ENCODE data around the gene ZSWIM9.

Gene ZSWIM9

GRCh38 chr19:48190885-48191284 is 20.4 kb downstream of the ZSWIM9 start:
- no peak overlapping the region for H3K4me3 ChIP-seq (ENCODE audit: low read depth in 1 of 2, low read length in 2 of 2)
- H3K4me1 ChIP-seq (ENCODE audit: control insufficient read depth in 1 of 2, insufficient read depth in 2 of 2, low read length in 2 of 2), result no peaks in the 10 kb centered on the region
- no peak overlapping the region for H3K27ac ChIP-seq (ENCODE audit: low read depth, low read length)

GRCh38 chr19:48192750-48193149 is 22.3 kb downstream of the ZSWIM9 start:
- H3K9me3 ChIP-seq (ENCODE audit: control insufficient read depth in 1 of 2, low read length in 2 of 2), result no peaks in the 10 kb centered on the region
- no peaks in the 10 kb centered on the region for H3K27me3 ChIP-seq (ENCODE audit: control insufficient read depth in 1 of 2, insufficient read depth in 2 of 2, low read length in 2 of 2)
- H3K9ac ChIP-seq (ENCODE audit: low read depth in 1 of 2, low read length in 2 of 2), result no peak overlapping the region
- peaks cover 2 to 7% of the 10 kb centered on the region in 2 donors for H3K4me1 ChIP-seq (ENCODE audit: control insufficient read depth in 1 of 2, insufficient read depth in 2 of 2, low read length in 2 of 2)
- no peak overlapping the region for H3K27ac ChIP-seq (ENCODE audit: low read depth, low read length)
- H3K36me3 ChIP-seq (ENCODE audit: control insufficient read depth in 1 of 2, insufficient read depth in 2 of 2, low read length in 2 of 2), result peaks cover 0 to 7% of the 10 kb centered on the region in 2 donors
- no peak overlapping the region for H3K4me3 ChIP-seq (ENCODE audit: low read depth in 1 of 2, low read length in 2 of 2)

More at GRCh38 chr19:48190885-48191284, 20.4 kb downstream of the ZSWIM9 start:
- Histone ChIP-seq H3K36me3 (ENCODE audit: control insufficient read depth in 1 of 2, insufficient read depth in 2 of 2, low read length in 2 of 2) (peaks cover 0 to 7% of the 10 kb centered on the region in 2 donors), H3K9ac (ENCODE audit: low read depth in 1 of 2, low read length in 2 of 2) (no peak overlapping the region), H3K9me3 (ENCODE audit: control insufficient read depth in 1 of 2, low read length in 2 of 2) (no peaks in the 10 kb centered on the region), H3K27me3 (ENCODE audit: control insufficient read depth in 1 of 2, insufficient read depth in 2 of 2, low read length in 2 of 2) (no peaks in the 10 kb centered on the region)

- no peaks in the 10 kb centered on the region for H3K9me3 ChIP-seq (ENCODE audit: control insufficient read depth in 1 of 2, low read length in 2 of 2)
- peaks cover 0 to 4% of the 10 kb centered on the region in 2 donors for H3K36me3 ChIP-seq (ENCODE audit: control insufficient read depth in 1 of 2, insufficient read depth in 2 of 2, low read length in 2 of 2)
- H3K27ac ChIP-seq (ENCODE audit: low read depth, low read length), result no peak overlapping the region
- H3K27me3 ChIP-seq (ENCODE audit: control insufficient read depth in 1 of 2, insufficient read depth in 2 of 2, low read length in 2 of 2), result no peaks in the 10 kb centered on the region
- no peak overlapping the region for H3K4me3 ChIP-seq (ENCODE audit: low read depth in 1 of 2, low read length in 2 of 2)
- H3K4me1 ChIP-seq (ENCODE audit: control insufficient read depth in 1 of 2, insufficient read depth in 2 of 2, low read length in 2 of 2), result peaks cover 2 to 7% of the 10 kb centered on the region in 2 donors
- H3K9ac ChIP-seq (ENCODE audit: low read depth in 1 of 2, low read length in 2 of 2), result no peak overlapping the region
Observed at GRCh38 chr19:48194041-48194843, 23.8 kb downstream of the ZSWIM9 start.

- Histone ChIP-seq H3K36me3 (ENCODE audit: control insufficient read depth in 1 of 2, insufficient read depth in 2 of 2, low read length in 2 of 2) (peaks cover 0 to 4% of the 10 kb centered on the region in 2 donors), H3K9ac (ENCODE audit: low read depth in 1 of 2, low read length in 2 of 2) (no peak overlapping the region), H3K4me3 (ENCODE audit: low read depth in 1 of 2, low read length in 2 of 2) (no peak overlapping the region), H3K4me1 (ENCODE audit: control insufficient read depth in 1 of 2, insufficient read depth in 2 of 2, low read length in 2 of 2) (peaks cover 2 to 7% of the 10 kb centered on the region in 2 donors), H3K27me3 (ENCODE audit: control insufficient read depth in 1 of 2, insufficient read depth in 2 of 2, low read length in 2 of 2) (no peaks in the 10 kb centered on the region), H3K9me3 (ENCODE audit: control insufficient read depth in 1 of 2, low read length in 2 of 2) (no peaks in the 10 kb centered on the region), H3K27ac (ENCODE audit: low read depth, low read length) (no peak overlapping the region)
Observed at GRCh38 chr19:48194844-48195830, 24.7 kb downstream of the ZSWIM9 start.

GRCh38 chr19:48196321-48196763 is 25.9 kb downstream of the ZSWIM9 start:
- H3K27me3 ChIP-seq (ENCODE audit: control insufficient read depth in 1 of 2, insufficient read depth in 2 of 2, low read length in 2 of 2), result no peaks in the 10 kb centered on the region
- no peaks in the 10 kb centered on the region for H3K36me3 ChIP-seq (ENCODE audit: control insufficient read depth in 1 of 2, insufficient read depth in 2 of 2, low read length in 2 of 2)
- peaks cover 2 to 7% of the 10 kb centered on the region in 2 donors for H3K4me1 ChIP-seq (ENCODE audit: control insufficient read depth in 1 of 2, insufficient read depth in 2 of 2, low read length in 2 of 2)
- no peak overlapping the region for H3K9ac ChIP-seq (ENCODE audit: low read depth in 1 of 2, low read length in 2 of 2)
- H3K4me3 ChIP-seq (ENCODE audit: low read depth in 1 of 2, low read length in 2 of 2), result no peak overlapping the region
- H3K27ac ChIP-seq (ENCODE audit: low read depth, low read length), result no peak overlapping the region
- H3K9me3 ChIP-seq (ENCODE audit: control insufficient read depth in 1 of 2, low read length in 2 of 2), result no peaks in the 10 kb centered on the region

- H3K9ac ChIP-seq (ENCODE audit: low read depth in 1 of 2, low read length in 2 of 2), result no peak overlapping the region
- H3K4me1 ChIP-seq (ENCODE audit: control insufficient read depth in 1 of 2, insufficient read depth in 2 of 2, low read length in 2 of 2), result peaks cover 2 to 7% of the 10 kb centered on the region in 2 donors
- no peaks in the 10 kb centered on the region for H3K27me3 ChIP-seq (ENCODE audit: control insufficient read depth in 1 of 2, insufficient read depth in 2 of 2, low read length in 2 of 2)
- H3K9me3 ChIP-seq (ENCODE audit: control insufficient read depth in 1 of 2, low read length in 2 of 2), result no peaks in the 10 kb centered on the region
- no peak overlapping the region for H3K4me3 ChIP-seq (ENCODE audit: low read depth in 1 of 2, low read length in 2 of 2)
- no peak overlapping the region for H3K27ac ChIP-seq (ENCODE audit: low read depth, low read length)
- no peaks in the 10 kb centered on the region for H3K36me3 ChIP-seq (ENCODE audit: control insufficient read depth in 1 of 2, insufficient read depth in 2 of 2, low read length in 2 of 2)
Observed at GRCh38 chr19:48196933-48197665, 26.6 kb downstream of the ZSWIM9 start.

- H3K27me3 ChIP-seq (ENCODE audit: control insufficient read depth in 1 of 2, insufficient read depth in 2 of 2, low read length in 2 of 2), result no peaks in the 10 kb centered on the region
- peak overlapping the region; percentile 32 to 68 for H3K9ac ChIP-seq (ENCODE audit: low read depth in 1 of 2, low read length in 2 of 2)
- H3K4me3 ChIP-seq (ENCODE audit: low read depth in 1 of 2, low read length in 2 of 2), result peak overlapping the region; percentile 86 to 91
- H3K4me1 ChIP-seq (ENCODE audit: control insufficient read depth in 1 of 2, insufficient read depth in 2 of 2, low read length in 2 of 2), result peaks cover 12 to 15% of the 10 kb centered on the region in 2 donors
- no peaks in the 10 kb centered on the region for H3K9me3 ChIP-seq (ENCODE audit: control insufficient read depth in 1 of 2, low read length in 2 of 2)
- no peaks in the 10 kb centered on the region for H3K36me3 ChIP-seq (ENCODE audit: control insufficient read depth in 1 of 2, insufficient read depth in 2 of 2, low read length in 2 of 2)
- no peak overlapping the region for H3K27ac ChIP-seq (ENCODE audit: low read depth, low read length)
Observed at GRCh38 chr19:48203222-48203793, 32.8 kb downstream of the ZSWIM9 start.

- Histone ChIP-seq H3K27ac (ENCODE audit: low read depth, low read length) (no peak overlapping the region), H3K36me3 (ENCODE audit: control insufficient read depth in 1 of 2, insufficient read depth in 2 of 2, low read length in 2 of 2) (no peaks in the 10 kb centered on the region), H3K4me3 (ENCODE audit: low read depth in 1 of 2, low read length in 2 of 2) (peak overlapping the region; percentile 86 to 91), H3K9me3 (ENCODE audit: control insufficient read depth in 1 of 2, low read length in 2 of 2) (no peaks in the 10 kb centered on the region), H3K4me1 (ENCODE audit: control insufficient read depth in 1 of 2, insufficient read depth in 2 of 2, low read length in 2 of 2) (peaks cover 12 to 15% of the 10 kb centered on the region in 2 donors), H3K27me3 (ENCODE audit: control insufficient read depth in 1 of 2, insufficient read depth in 2 of 2, low read length in 2 of 2) (no peaks in the 10 kb centered on the region), H3K9ac (ENCODE audit: low read depth in 1 of 2, low read length in 2 of 2) (peak overlapping the region; percentile 68 to 87)
Observed at GRCh38 chr19:48203794-48204628, 33.5 kb downstream of the ZSWIM9 start.
